ENCODE data around the gene TSNAX. TPM values are rescaled to one million over a fixed set of nuclear protein-coding genes. Genes with fewer than 3 reads are reported as not detected.

Gene TSNAX
- total and polyA plus RNA-seq, 2 of the 4 experiments (the other 2 are of a cell fraction): 19.6 to 60.6 TPM

- H3K36me3 ChIP-seq (ENCODE audit: control insufficient read depth, insufficient read depth, low read length): no peaks in the 10 kb centered on the region
- no CpG with 5 or more reads among the region's 2 CpGs for WGBS, 2 experiments (ENCODE audit: extremely low coverage in 2 of 2, insufficient read length in 1 of 2)
- no peak overlapping the region for H3K4me2 ChIP-seq (ENCODE audit: low read depth, low read length)
- H3K27ac ChIP-seq (ENCODE audit: insufficient read depth, low read length): no peak overlapping the region
- no peaks in the 10 kb centered on the region for H3K4me1 ChIP-seq (ENCODE audit: control insufficient read depth, insufficient read depth, low read length)
- intact Hi-C loops (cut with micrococcal nuclease): no loop called here
- DNase-seq: no peak
- no peaks in the 10 kb centered on the region for H3K79me1 ChIP-seq (ENCODE audit: low read depth in 1 of 2, low read length in 2 of 2)
- H2BK20ac ChIP-seq (ENCODE audit: low read depth, low read length): no peak overlapping the region
- no peak overlapping the region for H3K14ac ChIP-seq (replicated peaks; ENCODE audit: low read depth, low read length)
- H4K8ac ChIP-seq (ENCODE audit: low read depth in 2 of 2, low read length in 2 of 2): no peak overlapping the region
- H2BK5ac ChIP-seq (ENCODE audit: low read depth, low read length, poor library complexity, severe bottlenecking): no peak overlapping the region
- H4K91ac ChIP-seq (ENCODE audit: insufficient read depth, low read depth, low read length): no peak overlapping the region
- H2AFZ ChIP-seq (replicated peaks; ENCODE audit: low read length, poor library complexity): no peak overlapping the region
- H4K5ac ChIP-seq (ENCODE audit: low read depth, low read length): no peak overlapping the region
- H2BK120ac ChIP-seq (ENCODE audit: low read depth, low read length): no peak overlapping the region
- CTCF ChIA-PET: no interaction called here
- H3K9me1 ChIP-seq (ENCODE audit: insufficient read depth, low read length): no peaks in the 10 kb centered on the region
- H4K20me1 ChIP-seq (ENCODE audit: insufficient read depth, low read length): no peaks in the 10 kb centered on the region
- in situ Hi-C loops (cut with MboI; ENCODE audit: low sequenced_read_pairs): no loop called here
- dilution Hi-C loops (cut with HindIII; ENCODE audit: low sequenced_read_pairs, unreplicated experiment): no loop called here
- H3K4me3 ChIP-seq (ENCODE audit: insufficient read depth, low read depth, low read length): no peak overlapping the region
- TF ChIP-seq RCOR1 (IDR thresholded peaks at IDR 0.05; ENCODE audit: insufficient replicate concordance, low read length) (no peak), BHLHE40 (IDR thresholded peaks at IDR 0.05; ENCODE audit: low read depth, low read length) (no peak), MAZ (IDR thresholded peaks at IDR 0.05; ENCODE audit: borderline replicate concordance, low read depth, low read length) (no peak), CEBPB (IDR thresholded peaks at IDR 0.05; ENCODE audit: low read depth, low read length) (no peak)
- H3K56ac ChIP-seq (ENCODE audit: extremely low read depth, insufficient read depth, low read length): no peak overlapping the region
- no peak overlapping the region for H3K4ac ChIP-seq (ENCODE audit: low read depth, low read length)
- no peak overlapping the region for H3K18ac ChIP-seq (ENCODE audit: low read depth, low read length)
- H2BK15ac ChIP-seq (ENCODE audit: low read depth, low read length): no peak overlapping the region
- ATAC-seq (ENCODE audit: low read depth): no peak
- POLR2A ChIA-PET (ENCODE audit: unreplicated experiment): no interaction called here
- no peak overlapping the region for H3K23ac ChIP-seq (ENCODE audit: low read depth, low read length)
- no peak overlapping the region for H2AK9ac ChIP-seq (replicated peaks; ENCODE audit: low read depth, low read length, poor library complexity)
- no peak overlapping the region for H2AK5ac ChIP-seq (ENCODE audit: low read depth, low read length)
- H3K9me3 ChIP-seq (ENCODE audit: control insufficient read depth, insufficient read depth, low read length): no peaks in the 10 kb centered on the region
- H3K27me3 ChIP-seq (ENCODE audit: control insufficient read depth, insufficient read depth, low read length): peaks cover 9% of the 10 kb centered on the region
- no peak overlapping the region for H3K9ac ChIP-seq (ENCODE audit: low read depth, low read length)
- no TSS peak for BruUV-seq (replicated peaks)
These were observed 81.9 kb downstream of the TSNAX start for GRCh38 chr1:231610388-231610787.

All from IMR-90 (cell line).